Keratinocyte (primary cell): ENCODE measurements around the gene LZTR1. TPM values are rescaled to one million over a fixed set of nuclear protein-coding genes. Genes with fewer than 3 reads are reported as not detected.

Experiments
- DNase-seq: peaks from one replicate; pipeline ENCODE4 v3.0.0-alpha.2; 2011; ENCODE audit warnings: low read depth, missing footprints, low spot score
- FAIRE-seq: peaks from 2 replicates; lab custom pipeline; 2011; peaks lifted over from hg19 to GRCh38; lab: Jason Lieb, UNC
- H2AFZ ChIP-seq: 2 replicates; pipeline ENCODE4 v1.6.0; 2012; ENCODE audit warnings: low read length, control low read depth, inconsistent platforms; ENCODE audit not compliant: control insufficient read depth
- H3K27ac ChIP-seq: 2 replicates; pipeline ENCODE4 v1.5.1; 2011; ENCODE audit warnings: low read length; ENCODE audit not compliant: control insufficient read depth, insufficient read depth
- H3K27me3 ChIP-seq: 3 replicates; pipeline ENCODE4 v1.6.0; 2011; ENCODE audit warnings: low read length; ENCODE audit not compliant: control insufficient read depth, insufficient read depth; ENCODE audit errors: extremely low read depth
- H3K36me3 ChIP-seq, 2 experiments: 2 replicates in 1 of 2; 3 replicates in 1 of 2; pipeline ENCODE4 v1.5.1; 2011; ENCODE audit warnings: low read length in 2 of 2, mild to moderate bottlenecking in 1 of 2; ENCODE audit not compliant: control insufficient read depth in 2 of 2, insufficient read depth in 2 of 2; ENCODE audit errors: extremely low read depth in 1 of 2
- H3K4me1 ChIP-seq: 3 replicates; pipeline ENCODE4 v1.5.1; 2011; ENCODE audit warnings: low read length; ENCODE audit not compliant: control insufficient read depth, insufficient read depth; ENCODE audit errors: extremely low read depth
- H3K4me2 ChIP-seq: 3 replicates; pipeline ENCODE4 v1.6.0; 2011; ENCODE audit warnings: low read depth, low read length; ENCODE audit not compliant: control insufficient read depth, insufficient read depth; ENCODE audit errors: extremely low read depth
- H3K4me3 ChIP-seq, 3 experiments: fragments of 200-600 bp in 1 of 3; sonication (generic) in 1 of 3; 2 replicates in 2 of 3; 3 replicates in 1 of 3; pipeline ENCODE4 v1.5.1; 2011 to 2016; ENCODE audit warnings: low read length in 3 of 3, mild to moderate bottlenecking in 3 of 3, control low read depth in 2 of 3, inconsistent platforms in 1 of 3, low read depth in 1 of 3, mixed read lengths in 1 of 3, mixed run types in 1 of 3, moderate library complexity in 1 of 3; ENCODE audit not compliant: control insufficient read depth in 2 of 3, insufficient read depth in 2 of 3; ENCODE audit errors: extremely low read depth in 1 of 3
- H3K79me2 ChIP-seq: 2 replicates; pipeline ENCODE4 v1.6.0; 2012; ENCODE audit warnings: low read length; ENCODE audit not compliant: control insufficient read depth, insufficient read depth
- H3K9ac ChIP-seq: 3 replicates; pipeline ENCODE4 v1.6.0; 2011; ENCODE audit warnings: low read length; ENCODE audit not compliant: control insufficient read depth, insufficient read depth; ENCODE audit errors: extremely low read depth
- H3K9me1 ChIP-seq: 3 replicates; pipeline ENCODE4 v1.6.0; 2011; ENCODE audit warnings: low read length; ENCODE audit not compliant: control insufficient read depth, insufficient read depth; ENCODE audit errors: extremely low read depth
- H3K9me3 ChIP-seq: 2 replicates; pipeline ENCODE4 v1.5.1; 2012; ENCODE audit warnings: low read depth, low read length; ENCODE audit not compliant: control insufficient read depth
- H4K20me1 ChIP-seq: 3 replicates; pipeline ENCODE4 v1.6.0; 2011; ENCODE audit warnings: low read length; ENCODE audit not compliant: control insufficient read depth, insufficient read depth; ENCODE audit errors: extremely low read depth
- CTCF ChIP-seq, 3 experiments: IDR thresholded peaks in 1 of 3; conservative IDR thresholded peaks in 1 of 3; optimal IDR thresholded peaks in 1 of 3; 2 replicates in 2 of 3; 3 replicates in 1 of 3; pipeline versions ENCODE3 to v1.5.1; 2011; ENCODE audit warnings: low read length in 3 of 3, mild to moderate bottlenecking in 3 of 3, moderate library complexity in 2 of 3, control low read depth in 1 of 3, inconsistent platforms in 1 of 3; ENCODE audit not compliant: insufficient read depth in 2 of 3; ENCODE audit errors: extremely low read depth in 1 of 3
- EZH2 ChIP-seq: IDR thresholded peaks from one replicate; pipeline ENCODE4 v1.6.1; 2012; ENCODE audit warnings: inconsistent platforms, mild to moderate bottlenecking, low read length, moderate library complexity
- dilution Hi-C: fragments of 300-500 bp; cut with MboI; formaldehyde crosslinking; loops from one replicate; pipeline ENCODE4 v1.7.0; 2020; ENCODE audit warnings: low sequenced_read_pairs; ENCODE audit not compliant: extremely low pct_ligation_motif_present
- polyA plus RNA-seq, 5 experiments: library from polyadenylated mRNA; depleted of rRNA in 3 of 5; stranded (reverse) in 3 of 5; stranded (forward) in 1 of 5; unstranded in 1 of 5; fragments of >200 nt; gene quantifications; 1 replicate in 1 of 5; 2 replicates in 3 of 5; 3 replicates in 1 of 5; pipeline versions ENCODE4 v1.2.1 to v1.2.3, GENCODE V29; 2011 to 2012; ENCODE audit warnings: missing spikeins in 2 of 5, low read depth in 1 of 5, low replicate concordance in 1 of 5

LZTR1 gene
- polyA plus RNA-seq, 1 donor (not counting 4 experiments of a cell fraction or from before 2014, with no cell fraction given): 37.0 TPM

GRCh38 chr22:20987375-20987774 is 5.3 kb downstream of the LZTR1 start:
- dilution Hi-C loops: no loop called here
- peaks cover 33 to 41% of the 10 kb centered on the region in 2 experiments for H3K36me3 ChIP-seq
- no peaks in the 10 kb centered on the region for H3K9me1 ChIP-seq
- H3K4me2 ChIP-seq: no peak overlapping the region
- TF ChIP-seq EZH2: no peak
- no peak overlapping the region for H3K4me3 ChIP-seq
- no peaks in the 10 kb centered on the region for H3K9me3 ChIP-seq
- H3K9ac ChIP-seq: no peak overlapping the region
- H3K27ac ChIP-seq: no peak overlapping the region
- H3K79me2 ChIP-seq: peaks cover 21% of the 10 kb centered on the region
- H2AFZ ChIP-seq: no peak overlapping the region
- no peak for DNase-seq
- peaks cover 4% of the 10 kb centered on the region for H4K20me1 ChIP-seq
- H3K4me1 ChIP-seq: peaks cover 8% of the 10 kb centered on the region
- no peak for FAIRE-seq
- H3K27me3 ChIP-seq: no peaks in the 10 kb centered on the region

GRCh38 chr22:20988573-20989322 is 6.7 kb downstream of the LZTR1 start:
- DNase-seq (no peak), FAIRE-seq (no peak)
- Histone ChIP-seq H3K36me3 (peaks cover 36 to 46% of the 10 kb centered on the region in 2 experiments), H4K20me1 (peaks cover 4% of the 10 kb centered on the region), H3K27me3 (no peaks in the 10 kb centered on the region), H3K4me3 (no peak overlapping the region), H3K9ac (no peak overlapping the region), H3K4me1 (no peaks in the 10 kb centered on the region), H3K27ac (no peak overlapping the region), H3K4me2 (no peak overlapping the region), H2AFZ (no peak overlapping the region), H3K9me1 (no peaks in the 10 kb centered on the region), H3K79me2 (peaks cover 8% of the 10 kb centered on the region), H3K9me3 (no peaks in the 10 kb centered on the region)
- TF ChIP-seq CTCF (optimal IDR thresholded peaks at IDR 0.05 in 1 of 3, IDR thresholded peaks at IDR 0.05 in 1 of 3, conservative IDR thresholded peaks at IDR 0.05 in 1 of 3; ENCODE audit: extremely low read depth in 1 of 3, insufficient read depth in 2 of 3, low read length in 3 of 3): no peak
- no peak for TF ChIP-seq EZH2
- dilution Hi-C loops: no loop called here
